GM10847 (cell line): ENCODE data around the gene SNX9.

Experiments
- POLR2A ChIP-seq: IDR thresholded peaks from 2 replicates; pipeline ENCODE4 v1.6.1; 2011; ENCODE audit not compliant: insufficient read length; ENCODE audit errors: extremely low read depth

Gene SNX9

GRCh38 chr6:157962601-157963302 is 139.7 kb downstream of the SNX9 start:
- no peak for TF ChIP-seq POLR2A

DNA sequence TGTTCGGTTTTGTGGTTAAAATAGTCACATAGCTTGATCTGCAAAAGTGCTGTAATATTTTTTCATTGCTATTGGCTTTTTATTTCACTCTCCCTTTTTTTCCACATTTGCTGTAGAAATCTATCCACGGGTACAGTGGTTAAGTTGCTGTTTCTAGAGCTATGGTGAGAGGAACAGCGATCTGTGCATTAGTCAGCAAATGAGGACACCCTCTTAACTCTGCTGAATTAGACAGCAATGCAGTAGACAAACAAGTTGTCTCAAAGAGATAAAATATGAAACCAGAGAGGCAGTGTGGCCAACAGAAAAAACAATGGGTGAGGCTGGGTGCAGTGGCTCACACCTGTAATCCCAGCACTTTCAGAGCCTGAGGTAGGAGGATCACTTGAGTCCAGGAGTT is 141.1 kb downstream of the SNX9 start:
- TF ChIP-seq POLR2A = no peak

- no peak for TF ChIP-seq POLR2A
Observed at GRCh38 chr6:157965387-157965786, 142.3 kb downstream of the SNX9 start.

- no peak for TF ChIP-seq POLR2A
Observed at GRCh38 chr6:157966589-157966977, 143.5 kb downstream of the SNX9 start.

GRCh38 chr6:157967020-157967419 is 144.0 kb downstream of the SNX9 start:
- no peak for TF ChIP-seq POLR2A

GRCh38 chr6:157967486-157967885 is 144.4 kb downstream of the SNX9 start:
- no peak for TF ChIP-seq POLR2A

- no peak for TF ChIP-seq POLR2A
Observed at GRCh38 chr6:157974341-157974894, 151.4 kb downstream of the SNX9 start.

- no peak for TF ChIP-seq POLR2A
Observed at GRCh38 chr6:157974967-157975366, 151.9 kb downstream of the SNX9 start.

DNA sequence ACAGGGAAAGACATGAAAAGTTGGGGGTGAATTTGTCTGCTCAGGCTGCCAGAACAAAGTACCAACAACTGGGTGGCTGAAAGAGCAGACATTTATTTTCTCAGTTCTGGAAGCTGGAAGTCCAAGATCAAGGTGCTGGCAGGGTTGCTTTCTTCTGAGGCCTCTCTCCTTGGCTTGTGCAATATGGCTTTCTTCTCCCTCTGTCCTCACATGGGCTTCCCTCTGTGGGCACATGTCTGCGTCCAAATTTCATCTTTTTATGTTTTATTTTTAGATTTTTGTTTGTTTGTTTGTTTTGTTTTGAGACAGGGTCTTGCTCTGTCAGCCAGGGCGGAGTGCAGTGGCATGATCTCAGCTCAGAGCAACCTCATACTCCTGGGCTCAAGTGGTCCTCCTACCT is 152.4 kb downstream of the SNX9 start:
- no peak for TF ChIP-seq POLR2A

DNA sequence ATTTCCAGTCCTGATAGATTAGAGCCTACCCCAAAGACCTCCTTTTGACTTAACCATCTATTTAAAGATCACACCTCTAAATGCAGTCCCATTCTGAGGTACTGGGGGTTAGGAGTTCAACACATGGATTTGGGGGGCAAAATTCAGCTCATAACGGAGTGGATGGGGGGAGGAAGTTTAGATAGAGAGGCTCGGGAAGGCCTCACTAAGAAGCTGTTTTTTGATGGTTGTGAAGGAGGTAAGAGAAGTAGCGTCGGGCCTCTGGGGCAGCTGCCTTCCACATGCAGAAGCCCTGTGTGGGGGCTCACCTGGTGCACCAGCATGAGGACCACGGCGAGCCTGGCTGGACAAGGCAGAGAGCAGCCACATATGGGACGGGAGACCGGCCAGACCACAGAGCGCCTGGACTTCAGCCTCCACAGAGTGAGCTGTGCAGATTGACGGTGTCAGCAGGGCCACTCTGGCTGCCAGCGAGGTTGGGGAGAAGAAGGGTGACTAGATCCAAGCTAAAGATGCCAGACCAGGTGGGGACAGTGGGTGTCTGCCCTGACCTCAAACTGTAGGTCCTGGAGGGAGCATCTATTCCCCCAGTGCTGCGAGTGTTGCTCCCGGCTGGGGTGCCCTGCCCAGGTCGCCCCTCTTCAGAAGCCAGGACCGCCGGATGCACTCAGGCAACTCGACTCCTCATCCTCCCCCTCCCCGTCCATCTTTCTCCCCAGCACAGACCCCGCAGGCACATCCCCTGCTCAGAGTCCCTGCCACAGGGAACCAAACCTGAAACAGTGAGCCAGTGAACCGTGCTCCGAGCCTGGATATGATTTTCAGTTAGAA is 153.5 kb downstream of the SNX9 start:
- TF ChIP-seq POLR2A = no peak

GRCh38 chr6:157977176-157977804 is 154.2 kb downstream of the SNX9 start:
- no peak for TF ChIP-seq POLR2A

GRCh38 chr6:157978021-157978783 is 155.2 kb downstream of the SNX9 start:
- no peak for TF ChIP-seq POLR2A

DNA sequence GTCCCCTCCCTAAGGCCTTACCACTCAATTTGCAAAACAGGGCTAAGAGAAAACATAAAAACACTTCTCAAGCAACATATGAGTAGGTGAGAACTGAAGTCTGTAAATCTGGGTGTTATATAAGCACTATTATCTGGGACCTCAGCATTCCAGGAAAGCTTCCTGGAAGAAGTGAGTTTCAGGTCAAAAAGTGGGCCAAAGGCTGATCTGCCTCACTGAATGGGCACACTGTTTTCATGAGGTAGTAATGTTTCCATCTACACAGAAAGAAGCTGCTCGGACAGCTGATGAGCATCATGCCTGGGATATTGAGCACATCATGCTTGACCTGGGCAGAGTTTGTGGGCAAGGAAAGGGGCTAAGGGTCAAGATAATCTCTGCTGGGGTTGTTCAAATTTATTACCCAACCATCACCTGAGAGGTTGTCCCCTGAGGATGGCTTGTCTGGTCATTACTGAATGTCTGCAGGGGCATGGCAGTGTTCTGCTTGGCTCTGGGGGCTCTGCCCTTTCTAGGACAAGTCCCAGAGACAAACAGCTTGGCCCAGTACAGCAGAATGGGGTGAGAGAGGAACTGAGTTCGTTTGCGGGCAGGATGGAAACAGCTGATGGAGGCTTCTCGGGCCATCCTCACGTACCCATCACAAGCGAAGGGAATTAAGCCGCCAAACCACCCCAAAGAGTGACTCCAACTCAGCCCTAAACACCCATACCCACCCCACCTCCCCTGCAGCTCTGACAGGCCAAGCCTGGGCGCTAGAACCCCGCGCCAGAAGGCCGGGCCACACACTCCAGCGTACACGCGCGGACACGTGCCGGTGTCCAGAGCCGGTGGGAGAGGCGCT is 157.5 kb downstream of the SNX9 start:
- TF ChIP-seq POLR2A = no peak

DNA sequence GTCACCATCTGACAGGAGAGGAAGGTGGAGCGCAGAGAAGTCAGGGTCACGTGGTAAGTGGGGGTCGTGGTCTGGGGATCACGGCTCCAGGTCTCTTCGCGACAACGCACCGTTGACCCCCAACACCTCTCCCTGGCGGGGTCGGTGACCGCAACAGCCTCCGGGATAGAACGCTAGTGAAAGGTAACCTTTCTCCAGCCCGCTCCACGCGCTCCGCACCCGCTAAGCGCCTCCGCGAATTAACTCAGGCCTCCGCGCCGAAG is 158.0 kb downstream of the SNX9 start:
- no peak for TF ChIP-seq POLR2A
